ENCODE measurements around the gene SEL1L2.

DNA sequence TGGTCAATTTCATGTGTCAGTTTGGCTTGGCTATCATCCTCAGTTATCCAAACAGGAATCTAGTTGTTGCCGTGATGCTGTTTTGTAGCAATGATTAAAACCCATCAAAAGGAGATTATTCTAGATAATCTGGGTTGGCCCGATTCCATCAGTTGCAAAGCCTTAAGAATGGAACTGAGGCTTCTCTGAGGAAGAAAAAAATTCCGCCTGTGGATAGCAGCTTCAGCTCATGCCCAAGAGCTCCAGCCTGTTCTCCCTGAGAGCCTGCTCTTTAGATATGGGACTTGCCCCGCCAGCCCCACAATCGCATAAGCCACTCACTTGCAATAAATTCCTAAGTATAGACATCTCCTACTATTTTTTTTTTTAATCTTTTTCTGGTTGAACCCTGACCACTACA, 61.5 kb downstream of the SEL1L2 start:
- TF ChIP-seq, protein P1, sequence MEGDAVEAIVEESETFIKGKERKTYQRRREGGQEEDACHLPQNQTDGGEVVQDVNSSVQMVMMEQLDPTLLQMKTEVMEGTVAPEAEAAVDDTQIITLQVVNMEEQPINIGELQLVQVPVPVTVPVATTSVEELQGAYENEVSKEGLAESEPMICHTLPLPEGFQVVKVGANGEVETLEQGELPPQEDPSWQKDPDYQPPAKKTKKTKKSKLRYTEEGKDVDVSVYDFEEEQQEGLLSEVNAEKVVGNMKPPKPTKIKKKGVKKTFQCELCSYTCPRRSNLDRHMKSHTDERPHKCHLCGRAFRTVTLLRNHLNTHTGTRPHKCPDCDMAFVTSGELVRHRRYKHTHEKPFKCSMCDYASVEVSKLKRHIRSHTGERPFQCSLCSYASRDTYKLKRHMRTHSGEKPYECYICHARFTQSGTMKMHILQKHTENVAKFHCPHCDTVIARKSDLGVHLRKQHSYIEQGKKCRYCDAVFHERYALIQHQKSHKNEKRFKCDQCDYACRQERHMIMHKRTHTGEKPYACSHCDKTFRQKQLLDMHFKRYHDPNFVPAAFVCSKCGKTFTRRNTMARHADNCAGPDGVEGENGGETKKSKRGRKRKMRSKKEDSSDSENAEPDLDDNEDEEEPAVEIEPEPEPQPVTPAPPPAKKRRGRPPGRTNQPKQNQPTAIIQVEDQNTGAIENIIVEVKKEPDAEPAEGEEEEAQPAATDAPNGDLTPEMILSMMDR (IDR thresholded peaks at IDR 0.05 in 8 of 11, conservative IDR thresholded peaks at IDR 0.05 in 3 of 11): no peak
- TF ChIP-seq POLR2AphosphoS5 (IDR thresholded peaks at IDR 0.05): no peak

Data from spleen (tissue), 7 donors.